Neutrophil (primary cell): ENCODE data around the gene TCN2.

Experiments used
- H3K27ac ChIP-seq: fragments of 200-600 bp; sonication (generic); 2 replicates; pipeline ENCODE4 v1.5.1; 2016; ENCODE audit warnings: mild to moderate bottlenecking, moderate library complexity
- H3K27me3 ChIP-seq: fragments of 200-600 bp; sonication (generic); 2 replicates; pipeline ENCODE4 v1.6.0; 2016; ENCODE audit warnings: mild to moderate bottlenecking
- H3K36me3 ChIP-seq: fragments of 200-600 bp; sonication (generic); 2 replicates; pipeline ENCODE4 v1.5.1; 2017
- H3K4me1 ChIP-seq, 2 experiments: fragments of 200-600 bp in 1 of 2; sonication (generic) in 1 of 2; 1 replicate in 1 of 2; 2 replicates in 1 of 2; pipeline versions ENCODE4 v1.5.1 to v1.6.1; 2013 to 2016; ENCODE audit warnings: low read depth in 1 of 2, low read length in 1 of 2, mild to moderate bottlenecking in 1 of 2, moderate library complexity in 1 of 2; ENCODE audit not compliant: control insufficient read depth in 1 of 2, insufficient read depth in 1 of 2
- H3K4me3 ChIP-seq, 2 experiments: fragments of 200-600 bp in 1 of 2; sonication (generic) in 1 of 2; 1 replicate in 1 of 2; 2 replicates in 1 of 2; pipeline ENCODE4 v1.5.1; 2013 to 2016; ENCODE audit warnings: low read depth in 1 of 2, low read length in 1 of 2, mild to moderate bottlenecking in 1 of 2, moderate library complexity in 1 of 2
- H3K9me3 ChIP-seq: fragments of 200-600 bp; sonication (generic); 2 replicates; pipeline ENCODE4 v1.5.1; 2016
- TF ChIP-seq, protein P1 (sequence below): fragments of 200-600 bp; sonication (generic); IDR thresholded peaks from 2 replicates; pipeline ENCODE4 v1.5.1; 2016; ENCODE audit warnings: antibody characterized with exemption

TCN2 gene

GRCh38 chr22:30582051-30582450, 24.9 kb upstream of the TCN2 start:
- Histone ChIP-seq H3K4me3 (no peak overlapping the region), H3K4me1 (no peaks in the 10 kb centered on the region), H3K36me3 (peaks cover 93% of the 10 kb centered on the region), H3K9me3 (no peaks in the 10 kb centered on the region), H3K27ac (no peak overlapping the region), H3K27me3 (no peaks in the 10 kb centered on the region)
- TF ChIP-seq, protein P1, sequence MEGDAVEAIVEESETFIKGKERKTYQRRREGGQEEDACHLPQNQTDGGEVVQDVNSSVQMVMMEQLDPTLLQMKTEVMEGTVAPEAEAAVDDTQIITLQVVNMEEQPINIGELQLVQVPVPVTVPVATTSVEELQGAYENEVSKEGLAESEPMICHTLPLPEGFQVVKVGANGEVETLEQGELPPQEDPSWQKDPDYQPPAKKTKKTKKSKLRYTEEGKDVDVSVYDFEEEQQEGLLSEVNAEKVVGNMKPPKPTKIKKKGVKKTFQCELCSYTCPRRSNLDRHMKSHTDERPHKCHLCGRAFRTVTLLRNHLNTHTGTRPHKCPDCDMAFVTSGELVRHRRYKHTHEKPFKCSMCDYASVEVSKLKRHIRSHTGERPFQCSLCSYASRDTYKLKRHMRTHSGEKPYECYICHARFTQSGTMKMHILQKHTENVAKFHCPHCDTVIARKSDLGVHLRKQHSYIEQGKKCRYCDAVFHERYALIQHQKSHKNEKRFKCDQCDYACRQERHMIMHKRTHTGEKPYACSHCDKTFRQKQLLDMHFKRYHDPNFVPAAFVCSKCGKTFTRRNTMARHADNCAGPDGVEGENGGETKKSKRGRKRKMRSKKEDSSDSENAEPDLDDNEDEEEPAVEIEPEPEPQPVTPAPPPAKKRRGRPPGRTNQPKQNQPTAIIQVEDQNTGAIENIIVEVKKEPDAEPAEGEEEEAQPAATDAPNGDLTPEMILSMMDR = no peak

- H3K27me3 ChIP-seq = no peaks in the 10 kb centered on the region
- peaks cover 93% of the 10 kb centered on the region for H3K36me3 ChIP-seq
- no peaks in the 10 kb centered on the region for H3K4me1 ChIP-seq
- H3K27ac ChIP-seq = no peak overlapping the region
- TF ChIP-seq, protein P1 = no peak
- H3K9me3 ChIP-seq = no peaks in the 10 kb centered on the region
- H3K4me3 ChIP-seq = no peak overlapping the region
Observed at GRCh38 chr22:30582788-30583545, 24.0 kb upstream of the TCN2 start.

DNA sequence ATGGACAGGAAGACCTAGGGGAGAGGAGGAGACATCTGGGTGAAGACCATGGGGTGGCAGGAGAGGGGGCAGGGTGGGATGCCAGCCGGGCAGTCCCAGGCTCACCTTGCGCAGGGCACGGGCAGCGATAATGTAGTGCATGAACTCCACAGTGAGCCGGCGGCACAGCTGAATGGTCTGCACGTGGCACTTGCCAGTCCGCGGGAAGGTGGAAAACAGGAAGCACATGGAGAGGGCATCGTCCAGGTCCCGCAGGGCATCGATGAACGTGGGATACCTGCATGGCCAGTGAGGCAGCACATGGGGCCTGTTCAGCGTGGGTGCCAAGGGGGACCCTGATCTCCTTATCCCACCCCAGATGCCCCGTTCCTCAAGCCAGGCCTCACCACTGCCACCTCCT, 22.5 kb upstream of the TCN2 start:
- Histone ChIP-seq H3K9me3 (no peaks in the 10 kb centered on the region), H3K27ac (no peak overlapping the region), H3K36me3 (peaks cover 84% of the 10 kb centered on the region), H3K27me3 (no peaks in the 10 kb centered on the region), H3K4me3 (no peak overlapping the region), H3K4me1 (no peaks in the 10 kb centered on the region)
- TF ChIP-seq, protein P1 = no peak

GRCh38 chr22:30586414-30586813, 20.6 kb upstream of the TCN2 start:
- H3K36me3 ChIP-seq = peaks cover 65% of the 10 kb centered on the region
- no peaks in the 10 kb centered on the region for H3K27me3 ChIP-seq
- H3K4me3 ChIP-seq = no peak overlapping the region
- no peak overlapping the region for H3K27ac ChIP-seq
- peaks cover 6% of the 10 kb centered on the region in 2 experiments for H3K4me1 ChIP-seq
- H3K9me3 ChIP-seq = no peaks in the 10 kb centered on the region
- TF ChIP-seq, protein P1 = no peak

GRCh38 chr22:30591191-30591587, 15.8 kb upstream of the TCN2 start:
- Histone ChIP-seq H3K4me3 (peak overlapping the region; percentile 63), H3K9me3 (no peaks in the 10 kb centered on the region), H3K27me3 (peaks cover 30% of the 10 kb centered on the region), H3K36me3 (peaks cover 23% of the 10 kb centered on the region), H3K4me1 (peaks cover 11 to 13% of the 10 kb centered on the region in 2 experiments), H3K27ac (peak overlapping the region; percentile 83)
- TF ChIP-seq, protein P1 = no peak
